GM21381 (cell line): ENCODE data around the gene CCR2.
A peak's percentile ranks its signal among the peaks of the same experiment; 100 is the strongest.

ENCODE experiments used
- ATAC-seq: cut with Tn5 transposase; IDR thresholded peaks from one replicate; pipeline ENCODE4 v1.9.1; 2021; ENCODE audit warnings: mild to moderate bottlenecking, moderate library complexity; ENCODE audit not compliant: unreplicated experiment

The CCR2 gene

DNA sequence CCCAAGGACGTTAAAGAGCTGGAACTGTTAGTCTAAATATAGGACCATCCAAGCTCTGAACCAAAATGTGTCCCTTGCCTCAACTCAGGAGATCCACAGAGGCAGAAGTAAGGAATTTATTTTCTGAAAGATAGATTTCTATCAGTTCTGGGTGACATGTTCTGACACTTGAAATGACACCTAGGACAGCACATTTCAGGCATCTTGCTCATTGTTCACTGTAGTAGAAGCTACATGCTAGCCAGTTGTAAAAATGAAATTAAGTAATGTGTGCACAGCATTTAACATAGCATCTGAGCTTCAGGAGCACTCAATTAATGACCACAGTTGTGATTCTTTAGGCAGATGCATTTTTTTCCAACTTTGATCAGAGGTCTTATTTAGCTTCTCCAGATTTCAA is 567 bp downstream of the CCR2 start:
- no peak for ATAC-seq

DNA sequence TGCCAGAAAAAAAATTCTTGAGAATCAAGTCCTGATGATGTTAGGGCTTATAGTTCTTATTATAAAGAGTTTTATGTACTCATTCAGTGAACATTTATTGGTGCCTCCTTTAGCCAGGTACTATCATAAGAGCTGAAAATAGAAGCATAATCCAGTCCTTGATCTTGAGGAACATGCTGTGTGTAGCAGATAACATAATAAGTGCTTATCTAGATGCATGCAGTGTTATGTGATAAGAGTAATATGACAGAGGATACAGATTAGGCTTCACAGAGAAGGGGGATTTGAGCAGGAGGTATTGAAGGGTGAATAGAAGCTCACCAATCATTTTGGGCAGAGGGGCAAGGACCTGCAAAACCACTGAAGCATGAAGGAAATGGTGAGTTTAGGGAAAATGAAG is 1.1 kb downstream of the CCR2 start:
- no peak for ATAC-seq

DNA sequence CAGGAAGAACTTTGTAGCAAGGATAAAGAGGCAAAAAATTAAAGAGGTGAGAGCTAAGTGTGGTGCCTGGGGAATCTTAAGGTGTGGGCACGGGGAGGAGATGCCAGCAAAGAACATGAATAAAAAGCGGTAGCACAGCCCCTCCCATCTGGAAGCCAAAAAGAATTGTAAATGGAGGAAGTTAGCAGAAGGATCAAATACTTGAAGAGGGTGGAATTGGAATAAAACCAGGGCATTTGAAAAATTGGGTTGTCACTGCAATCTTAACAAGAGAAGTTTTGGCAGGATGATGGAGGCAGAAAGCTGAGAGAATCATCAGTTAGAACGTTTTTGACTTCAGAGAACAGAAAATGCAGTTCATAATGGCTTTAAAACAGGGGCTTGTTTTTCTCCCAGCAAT is 2.4 kb downstream of the CCR2 start:
- ATAC-seq: no peak

DNA sequence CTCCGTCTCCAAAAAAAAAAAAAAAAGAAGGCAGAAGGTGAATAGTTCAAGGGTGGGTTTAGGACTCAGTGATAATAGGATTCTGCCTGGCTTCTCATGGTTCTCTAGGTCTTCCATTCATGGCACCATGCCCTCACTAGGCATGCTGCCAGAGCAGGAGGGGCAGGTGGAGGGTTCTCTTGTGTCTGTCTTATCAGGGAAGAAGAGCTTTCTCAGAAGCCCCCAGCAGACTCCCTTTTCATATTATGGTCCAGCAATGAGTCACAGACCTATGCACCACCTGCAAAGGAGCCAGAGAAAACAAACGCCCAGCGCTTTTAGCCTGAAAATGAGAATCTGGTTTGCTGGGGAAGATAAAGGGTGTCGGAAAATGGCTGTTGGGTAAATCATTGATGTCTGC is 3.0 kb downstream of the CCR2 start:
- no peak for ATAC-seq

DNA sequence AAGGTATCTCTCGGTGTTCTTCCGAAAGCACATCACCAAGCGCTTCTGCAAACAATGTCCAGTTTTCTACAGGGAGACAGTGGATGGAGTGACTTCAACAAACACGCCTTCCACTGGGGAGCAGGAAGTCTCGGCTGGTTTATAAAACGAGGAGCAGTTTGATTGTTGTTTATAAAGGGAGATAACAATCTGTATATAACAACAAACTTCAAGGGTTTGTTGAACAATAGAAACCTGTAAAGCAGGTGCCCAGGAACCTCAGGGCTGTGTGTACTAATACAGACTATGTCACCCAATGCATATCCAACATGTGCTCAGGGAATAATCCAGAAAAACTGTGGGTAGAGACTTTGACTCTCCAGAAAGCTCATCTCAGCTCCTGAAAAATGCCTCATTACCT is 4.6 kb downstream of the CCR2 start:
- ATAC-seq: no peak

DNA sequence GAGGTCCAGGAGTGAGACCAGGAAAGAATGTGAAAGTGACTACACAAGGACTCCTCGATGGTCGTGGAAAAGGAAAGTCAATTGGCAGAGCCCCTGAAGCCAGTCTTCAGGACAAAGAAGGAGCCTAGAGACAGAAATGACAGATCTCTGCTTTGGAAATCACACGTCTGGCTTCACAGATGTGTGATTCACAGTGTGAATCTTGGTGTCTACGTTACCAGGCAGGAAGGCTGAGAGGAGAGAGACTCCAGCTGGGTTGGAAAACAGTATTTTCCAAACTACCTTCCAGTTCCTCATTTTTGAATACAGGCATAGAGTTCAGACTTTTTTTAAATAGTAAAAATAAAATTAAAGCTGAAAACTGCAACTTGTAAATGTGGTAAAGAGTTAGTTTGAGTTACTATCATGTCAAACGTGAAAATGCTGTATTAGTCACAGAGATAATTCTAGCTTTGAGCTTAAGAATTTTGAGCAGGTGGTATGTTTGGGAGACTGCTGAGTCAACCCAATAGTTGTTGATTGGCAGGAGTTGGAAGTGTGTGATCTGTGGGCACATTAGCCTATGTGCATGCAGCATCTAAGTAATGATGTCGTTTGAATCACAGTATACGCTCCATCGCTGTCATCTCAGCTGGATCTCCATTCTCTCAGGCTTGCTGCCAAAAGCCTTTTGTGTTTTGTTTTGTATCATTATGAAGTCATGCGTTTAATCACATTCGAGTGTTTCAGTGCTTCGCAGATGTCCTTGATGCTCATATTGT is 6.0 kb downstream of the CCR2 start:
- ATAC-seq: peak; percentile 69

DNA sequence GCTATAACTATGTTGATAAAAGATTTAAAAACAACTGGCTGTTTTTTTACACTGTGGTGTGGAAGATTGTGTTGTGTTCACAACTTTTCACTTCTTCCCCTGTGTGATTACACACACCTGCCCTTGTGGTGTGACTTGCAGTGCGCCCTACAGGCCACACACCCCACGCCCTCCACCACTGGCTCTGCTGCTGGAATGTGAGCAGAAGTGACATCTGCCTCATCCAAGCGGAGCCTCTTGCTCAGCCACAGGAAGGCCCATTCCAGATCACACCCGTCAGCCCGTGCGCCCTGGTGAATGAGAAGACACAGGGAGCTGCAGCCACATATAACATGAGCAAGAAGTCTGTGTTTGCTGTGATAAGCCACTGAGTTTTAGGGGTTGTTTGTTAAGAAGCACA is 7.0 kb downstream of the CCR2 start:
- no peak for ATAC-seq

DNA sequence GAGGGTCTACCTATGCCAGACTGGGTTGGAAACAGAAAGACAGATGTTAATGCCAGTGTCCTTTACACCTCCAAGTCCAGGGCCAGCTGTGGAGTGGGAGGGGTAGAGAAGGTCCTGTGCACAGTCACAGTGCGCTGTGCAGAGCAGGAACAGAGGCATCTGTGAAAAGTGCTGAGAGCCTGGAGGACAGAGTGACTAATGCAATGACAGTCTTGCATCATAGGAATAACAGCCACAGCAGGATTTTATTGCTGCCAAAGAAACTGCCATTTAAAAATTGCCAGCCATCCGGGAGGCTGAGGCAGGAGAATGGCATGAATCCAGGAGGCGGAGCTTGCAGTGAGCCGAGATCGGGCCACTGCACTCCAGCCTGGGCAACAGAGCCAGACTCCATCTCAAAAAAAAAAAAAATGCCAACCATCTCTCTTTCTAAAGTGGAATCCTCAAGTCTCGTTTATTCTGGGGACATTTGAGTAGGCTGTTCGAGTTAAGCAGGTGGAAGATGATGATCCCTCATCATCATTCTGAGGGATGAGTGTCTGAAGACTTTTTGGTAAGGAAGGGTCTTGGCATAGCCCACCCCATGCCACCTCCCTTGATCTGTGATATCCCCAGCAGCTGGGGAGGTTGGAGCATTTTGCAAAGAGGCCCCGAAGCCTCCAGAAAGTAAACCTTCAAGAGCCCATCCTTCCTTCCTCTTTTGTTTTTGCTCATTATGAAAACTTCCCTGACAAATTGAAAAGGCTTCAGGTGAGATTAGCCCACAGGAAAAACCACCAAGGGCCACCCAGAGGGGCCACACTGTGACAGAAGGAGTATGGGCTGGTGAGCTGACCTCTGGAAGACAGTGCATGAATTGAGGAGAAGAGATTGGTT is 7.7 kb downstream of the CCR2 start:
- ATAC-seq: no peak

DNA sequence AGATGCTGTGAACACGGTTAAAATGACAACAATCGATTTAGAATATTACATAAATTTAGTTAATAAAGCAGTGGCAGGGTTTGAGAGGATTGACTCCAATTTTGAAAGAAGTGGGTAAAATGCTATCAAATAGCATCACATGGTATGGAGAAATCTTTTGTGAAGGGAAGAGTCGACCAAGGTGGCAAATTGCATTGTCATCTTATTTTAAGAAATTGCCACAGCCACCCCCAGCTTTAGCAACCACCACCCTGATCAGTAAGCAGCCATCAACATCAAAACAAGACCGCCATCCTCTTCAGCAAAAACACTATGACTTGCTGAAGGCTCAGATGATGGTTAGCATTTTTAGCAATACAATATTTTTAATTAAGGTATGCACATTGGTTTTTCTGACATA is 11.1 kb downstream of the CCR2 start:
- no peak for ATAC-seq

DNA sequence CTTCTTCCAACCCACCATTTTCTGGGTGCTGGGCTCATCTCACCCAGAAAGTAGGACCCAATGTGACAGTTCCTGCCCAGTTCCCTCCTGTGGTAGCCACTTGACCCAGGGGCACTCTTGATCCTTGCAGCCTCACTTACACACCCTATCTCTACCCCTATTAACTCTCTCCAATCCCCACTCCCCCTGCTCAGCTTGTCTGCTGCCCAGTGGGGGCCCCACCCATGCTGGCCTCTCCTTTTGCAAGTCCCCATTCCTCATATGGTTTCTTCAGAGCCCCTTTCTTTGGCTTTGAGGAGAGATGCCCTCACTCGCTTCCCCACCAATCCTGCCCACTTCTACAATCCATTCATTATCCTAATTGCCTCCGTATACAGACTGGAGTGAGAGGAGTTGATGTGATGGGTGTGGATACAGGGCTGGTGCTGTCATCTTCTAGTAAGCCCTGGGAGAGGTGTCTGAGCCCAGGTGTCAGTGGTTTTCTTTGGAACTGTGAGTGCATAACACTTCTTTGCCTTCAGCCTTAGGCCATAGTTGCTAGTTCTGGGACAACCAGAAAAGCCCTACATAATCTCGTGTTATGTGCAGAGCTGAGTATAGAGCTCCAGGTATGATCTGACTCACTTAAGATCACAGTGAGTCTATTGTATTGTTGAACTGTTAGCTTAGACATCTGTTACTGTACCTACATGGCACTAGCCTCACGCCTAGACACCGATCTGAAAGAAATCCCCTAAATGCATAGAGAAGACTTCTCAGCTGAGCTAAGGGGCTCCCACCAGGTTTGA is 12.0 kb downstream of the CCR2 start:
- no peak for ATAC-seq

DNA sequence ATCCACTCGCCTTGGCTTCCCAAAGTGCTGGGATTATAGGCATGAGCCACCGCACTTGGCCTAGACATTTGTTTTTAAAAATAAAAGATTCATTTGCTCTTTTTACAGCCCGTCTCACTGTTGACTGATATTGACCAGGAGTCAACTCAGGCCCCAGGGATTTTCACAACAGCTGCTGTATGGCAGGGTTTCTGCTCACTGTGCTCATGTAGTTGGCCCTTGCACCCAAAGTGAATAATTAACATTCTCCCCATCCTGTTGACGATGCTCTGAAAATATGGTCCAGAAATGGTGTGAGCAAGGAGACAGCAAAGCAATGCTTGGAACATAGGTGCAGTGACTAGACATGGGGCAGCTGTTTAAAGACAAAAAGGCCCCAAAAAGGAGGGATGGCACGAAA is 13.9 kb downstream of the CCR2 start:
- no peak for ATAC-seq

DNA sequence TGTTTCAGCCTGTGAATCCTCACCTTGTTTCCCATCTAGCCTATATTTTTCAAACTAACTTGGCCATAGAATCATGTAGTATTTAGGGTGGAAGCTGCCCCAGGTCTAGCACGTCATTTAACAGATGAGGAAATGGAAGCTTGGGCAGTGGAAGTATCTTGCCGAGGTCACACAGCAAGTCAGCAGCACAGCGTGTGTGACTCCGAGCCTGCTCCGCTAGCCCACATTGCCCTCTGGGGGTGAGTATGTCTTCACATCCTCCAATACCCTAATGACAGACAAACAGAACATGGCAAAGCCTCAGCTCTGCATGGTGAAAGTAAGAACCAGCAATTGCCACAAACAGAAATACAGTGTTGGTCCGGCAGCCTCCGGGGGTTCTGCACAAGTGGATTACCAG is 14.7 kb downstream of the CCR2 start:
- ATAC-seq: peak; percentile 57

DNA sequence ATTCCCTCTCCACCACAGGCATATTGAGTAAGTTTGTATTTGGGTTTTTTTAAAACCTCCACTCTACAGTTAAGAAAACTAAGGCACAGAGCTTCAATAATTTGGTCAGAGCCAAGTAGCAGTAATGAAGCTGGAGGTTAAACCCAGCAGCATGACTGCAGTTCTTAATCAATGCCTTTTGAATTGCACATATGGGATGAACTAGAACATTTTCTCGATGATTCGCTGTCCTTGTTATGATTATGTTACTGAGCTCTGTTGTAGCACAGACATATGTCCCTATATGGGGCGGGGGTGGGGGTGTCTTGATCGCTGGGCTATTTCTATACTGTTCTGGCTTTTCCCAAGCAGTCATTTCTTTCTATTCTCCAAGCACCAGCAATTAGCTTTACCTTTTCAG is 15.2 kb downstream of the CCR2 start:
- no peak for ATAC-seq

DNA sequence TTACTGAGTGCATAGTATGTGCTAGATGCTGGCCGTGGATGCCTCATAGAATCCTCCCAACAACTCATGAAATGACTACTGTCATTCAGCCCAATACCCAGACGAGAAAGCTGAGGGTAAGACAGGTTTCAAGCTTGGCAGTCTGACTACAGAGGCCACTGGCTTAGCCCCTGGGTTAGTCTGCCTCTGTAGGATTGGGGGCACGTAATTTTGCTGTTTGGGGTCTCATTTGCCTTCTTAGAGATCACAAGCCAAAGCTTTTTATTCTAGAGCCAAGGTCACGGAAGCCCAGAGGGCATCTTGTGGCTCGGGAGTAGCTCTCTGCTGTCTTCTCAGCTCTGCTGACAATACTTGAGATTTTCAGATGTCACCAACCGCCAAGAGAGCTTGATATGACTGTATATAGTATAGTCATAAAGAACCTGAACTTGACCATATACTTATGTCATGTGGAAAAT is 15.8 kb downstream of the CCR2 start:
- peak; percentile 63 for ATAC-seq

DNA sequence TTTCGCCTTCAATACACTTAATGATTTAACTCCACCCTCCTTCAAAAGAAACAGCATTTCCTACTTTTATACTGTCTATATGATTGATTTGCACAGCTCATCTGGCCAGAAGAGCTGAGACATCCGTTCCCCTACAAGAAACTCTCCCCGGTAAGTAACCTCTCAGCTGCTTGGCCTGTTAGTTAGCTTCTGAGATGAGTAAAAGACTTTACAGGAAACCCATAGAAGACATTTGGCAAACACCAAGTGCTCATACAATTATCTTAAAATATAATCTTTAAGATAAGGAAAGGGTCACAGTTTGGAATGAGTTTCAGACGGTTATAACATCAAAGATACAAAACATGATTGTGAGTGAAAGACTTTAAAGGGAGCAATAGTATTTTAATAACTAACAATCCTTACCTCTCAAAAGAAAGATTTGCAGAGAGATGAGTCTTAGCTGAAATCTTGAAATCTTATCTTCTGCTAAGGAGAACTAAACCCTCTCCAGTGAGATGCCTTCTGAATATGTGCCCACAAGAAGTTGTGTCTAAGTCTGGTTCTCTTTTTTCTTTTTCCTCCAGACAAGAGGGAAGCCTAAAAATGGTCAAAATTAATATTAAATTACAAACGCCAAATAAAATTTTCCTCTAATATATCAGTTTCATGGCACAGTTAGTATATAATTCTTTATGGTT is 17.1 kb downstream of the CCR2 start, which contains the start of gene CCR5:
Gene CCR5 (plus strand): TSS at position 108 of the 680 bp plus-strand sequence. CDS start 1,957 bp downstream, outside the sequence.
- no peak for ATAC-seq

DNA sequence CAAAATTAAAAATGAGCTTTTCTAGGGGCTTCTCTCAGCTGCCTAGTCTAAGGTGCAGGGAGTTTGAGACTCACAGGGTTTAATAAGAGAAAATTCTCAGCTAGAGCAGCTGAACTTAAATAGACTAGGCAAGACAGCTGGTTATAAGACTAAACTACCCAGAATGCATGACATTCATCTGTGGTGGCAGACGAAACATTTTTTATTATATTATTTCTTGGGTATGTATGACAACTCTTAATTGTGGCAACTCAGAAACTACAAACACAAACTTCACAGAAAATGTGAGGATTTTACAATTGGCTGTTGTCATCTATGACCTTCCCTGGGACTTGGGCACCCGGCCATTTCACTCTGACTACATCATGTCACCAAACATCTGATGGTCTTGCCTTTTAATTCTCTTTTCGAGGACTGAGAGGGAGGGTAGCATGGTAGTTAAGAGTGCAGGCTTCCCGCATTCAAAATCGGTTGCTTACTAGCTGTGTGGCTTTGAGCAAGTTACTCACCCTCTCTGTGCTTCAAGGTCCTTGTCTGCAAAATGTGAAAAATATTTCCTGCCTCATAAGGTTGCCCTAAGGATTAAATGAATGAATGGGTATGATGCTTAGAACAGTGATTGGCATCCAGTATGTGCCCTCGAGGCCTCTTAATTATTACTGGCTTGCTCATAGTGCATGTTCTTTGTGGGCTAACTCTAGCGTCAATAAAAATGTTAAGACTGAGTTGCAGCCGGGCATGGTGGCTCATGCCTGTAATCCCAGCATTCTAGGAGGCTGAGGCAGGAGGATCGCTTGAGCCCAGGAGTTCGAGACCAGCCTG is 17.8 kb downstream of the CCR2 start:
- no peak for ATAC-seq

DNA sequence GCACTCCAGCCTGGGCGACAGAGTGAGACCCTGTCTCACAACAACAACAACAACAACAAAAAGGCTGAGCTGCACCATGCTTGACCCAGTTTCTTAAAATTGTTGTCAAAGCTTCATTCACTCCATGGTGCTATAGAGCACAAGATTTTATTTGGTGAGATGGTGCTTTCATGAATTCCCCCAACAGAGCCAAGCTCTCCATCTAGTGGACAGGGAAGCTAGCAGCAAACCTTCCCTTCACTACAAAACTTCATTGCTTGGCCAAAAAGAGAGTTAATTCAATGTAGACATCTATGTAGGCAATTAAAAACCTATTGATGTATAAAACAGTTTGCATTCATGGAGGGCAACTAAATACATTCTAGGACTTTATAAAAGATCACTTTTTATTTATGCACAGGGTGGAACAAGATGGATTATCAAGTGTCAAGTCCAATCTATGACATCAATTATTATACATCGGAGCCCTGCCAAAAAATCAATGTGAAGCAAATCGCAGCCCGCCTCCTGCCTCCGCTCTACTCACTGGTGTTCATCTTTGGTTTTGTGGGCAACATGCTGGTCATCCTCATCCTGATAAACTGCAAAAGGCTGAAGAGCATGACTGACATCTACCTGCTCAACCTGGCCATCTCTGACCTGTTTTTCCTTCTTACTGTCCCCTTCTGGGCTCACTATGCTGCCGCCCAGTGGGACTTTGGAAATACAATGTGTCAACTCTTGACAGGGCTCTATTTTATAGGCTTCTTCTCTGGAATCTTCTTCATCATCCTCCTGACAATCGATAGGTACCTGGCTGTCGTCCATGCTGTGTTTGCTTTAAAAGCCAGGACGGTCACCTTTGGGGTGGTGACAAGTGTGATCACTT is 18.8 kb downstream of the CCR2 start:
- no peak for ATAC-seq

DNA sequence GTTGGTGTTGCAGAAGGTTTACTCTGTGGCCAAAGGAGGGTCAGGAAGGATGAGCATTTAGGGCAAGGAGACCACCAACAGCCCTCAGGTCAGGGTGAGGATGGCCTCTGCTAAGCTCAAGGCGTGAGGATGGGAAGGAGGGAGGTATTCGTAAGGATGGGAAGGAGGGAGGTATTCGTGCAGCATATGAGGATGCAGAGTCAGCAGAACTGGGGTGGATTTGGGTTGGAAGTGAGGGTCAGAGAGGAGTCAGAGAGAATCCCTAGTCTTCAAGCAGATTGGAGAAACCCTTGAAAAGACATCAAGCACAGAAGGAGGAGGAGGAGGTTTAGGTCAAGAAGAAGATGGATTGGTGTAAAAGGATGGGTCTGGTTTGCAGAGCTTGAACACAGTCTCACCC is 20.8 kb downstream of the CCR2 start:
- ATAC-seq: no peak

DNA sequence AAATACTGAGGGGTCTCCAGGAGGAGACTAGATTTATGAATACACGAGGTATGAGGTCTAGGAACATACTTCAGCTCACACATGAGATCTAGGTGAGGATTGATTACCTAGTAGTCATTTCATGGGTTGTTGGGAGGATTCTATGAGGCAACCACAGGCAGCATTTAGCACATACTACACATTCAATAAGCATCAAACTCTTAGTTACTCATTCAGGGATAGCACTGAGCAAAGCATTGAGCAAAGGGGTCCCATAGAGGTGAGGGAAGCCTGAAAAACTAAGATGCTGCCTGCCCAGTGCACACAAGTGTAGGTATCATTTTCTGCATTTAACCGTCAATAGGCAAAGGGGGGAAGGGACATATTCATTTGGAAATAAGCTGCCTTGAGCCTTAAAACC is 21.3 kb downstream of the CCR2 start:
- ATAC-seq: no peak
